IPS DF 19.7 (cell line): ENCODE data around the gene DHRSX.
"Not testable (repeated sequence)": the region's sequence is repeated elsewhere in the genome, so short reads cannot be mapped to it uniquely, and the experiment has no call there.

Source experiments
- DNase-seq: peaks from one replicate; pipeline ENCODE4 v3.0.0-alpha.2; 2013; ENCODE audit warnings: low read depth, low spot score

Gene DHRSX

GRCh38 chrX:2265658-2266444, 234.9 kb downstream of the DHRSX start:
- not testable (repeated sequence) for DNase-seq

GRCh38 chrX:2264179-2265030, 236.4 kb downstream of the DHRSX start:
- DNase-seq, result no peak

- no peak for DNase-seq
Measured at GRCh38 chrX:2263203-2263602, 237.6 kb downstream of the DHRSX start.

- no peak for DNase-seq
Measured at GRCh38 chrX:2262668-2263055, 238.1 kb downstream of the DHRSX start.

- no peak for DNase-seq
Measured at GRCh38 chrX:2261831-2262667, 238.7 kb downstream of the DHRSX start.

- DNase-seq, result no peak
Measured at GRCh38 chrX:2252331-2253065, 248.3 kb downstream of the DHRSX start.

GRCh38 chrX:2251211-2251610, 249.6 kb downstream of the DHRSX start:
- no peak for DNase-seq

- DNase-seq, result no peak
Measured at GRCh38 chrX:2243913-2244460, 256.8 kb downstream of the DHRSX start.

GRCh38 chrX:2242980-2243379, 257.8 kb downstream of the DHRSX start:
- DNase-seq, result no peak

GRCh38 chrX:2242326-2242725, 258.4 kb downstream of the DHRSX start:
- no peak for DNase-seq

GRCh38 chrX:2241496-2241895, 259.3 kb downstream of the DHRSX start:
- DNase-seq, result not testable (repeated sequence)

GRCh38 chrX:2240761-2241160, 260.0 kb downstream of the DHRSX start:
- not testable (repeated sequence) for DNase-seq

GRCh38 chrX:2237976-2238375, 262.8 kb downstream of the DHRSX start:
- DNase-seq, result no peak

GRCh38 chrX:2231570-2232192, 269.1 kb downstream of the DHRSX start:
- DNase-seq, result no peak

- DNase-seq, result no peak
Measured at GRCh38 chrX:2230457-2230856, 270.3 kb downstream of the DHRSX start.

GRCh38 chrX:2228536-2228935, 272.2 kb downstream of the DHRSX start:
- DNase-seq, result no peak

- no peak for DNase-seq
Measured at GRCh38 chrX:2226906-2227656, 273.7 kb downstream of the DHRSX start.

- no peak for DNase-seq
Measured at GRCh38 chrX:2226182-2226581, 274.6 kb downstream of the DHRSX start.

GRCh38 chrX:2224597-2225235, 276.1 kb downstream of the DHRSX start:
- DNase-seq, result no peak
